Kidney epithelial cell (primary cell): ENCODE data around the gene TENM3. TPM values are rescaled to one million over a fixed set of nuclear protein-coding genes. Genes with fewer than 3 reads are reported as not detected.

Experiments used
- DNase-seq: peaks from one replicate; pipeline ENCODE4 v3.0.0-alpha.2; 2010; ENCODE audit warnings: low read depth
- H3K27me3 ChIP-seq: 2 replicates; pipeline ENCODE4 v1.6.0; 2011; ENCODE audit warnings: low read length; ENCODE audit not compliant: control insufficient read depth, insufficient read depth
- H3K36me3 ChIP-seq: 2 replicates; pipeline ENCODE4 v1.5.1; 2011; ENCODE audit warnings: low read length; ENCODE audit not compliant: control insufficient read depth, insufficient read depth
- H3K4me3 ChIP-seq: 2 replicates; pipeline ENCODE4 v1.5.1; 2011; ENCODE audit warnings: low read depth, mild to moderate bottlenecking, control low read depth, low read length
- CTCF ChIP-seq: IDR thresholded peaks from 2 replicates; pipeline ENCODE4 v1.5.1; 2011; ENCODE audit warnings: mild to moderate bottlenecking, moderate library complexity, low read length, control low read depth, inconsistent platforms; ENCODE audit not compliant: insufficient read depth, poor library complexity, severe bottlenecking
- total RNA-seq: library from RNA; depleted of rRNA; stranded (reverse); fragments of >200 nt; gene quantifications from 2 replicates; pipeline ENCODE4 v1.2.3, GENCODE V29; 2015

The TENM3 gene
- total RNA-seq, 1 donor from 2014 or later, result 11.2 TPM

- no peak for DNase-seq
- TF ChIP-seq CTCF, result no peak
- Histone ChIP-seq H3K36me3 (no peaks in the 10 kb centered on the region), H3K27me3 (no peaks in the 10 kb centered on the region), H3K4me3 (no peak overlapping the region)
Measured at GRCh38 chr4:182819751-182820150, 576.5 kb downstream of the TENM3 start.

- no peak for DNase-seq
- H3K27me3 ChIP-seq, result no peaks in the 10 kb centered on the region
- no peak overlapping the region for H3K4me3 ChIP-seq
- TF ChIP-seq CTCF, result no peak
- no peaks in the 10 kb centered on the region for H3K36me3 ChIP-seq
Measured at GRCh38 chr4:182822554-182822953, 579.4 kb downstream of the TENM3 start.

GRCh38 chr4:182823576-182823975 lies 580.4 kb downstream of the TENM3 start:
- TF ChIP-seq CTCF, result no peak
- no peak overlapping the region for H3K4me3 ChIP-seq
- H3K27me3 ChIP-seq, result no peaks in the 10 kb centered on the region
- no peaks in the 10 kb centered on the region for H3K36me3 ChIP-seq
- DNase-seq, result no peak

GRCh38 chr4:182825003-182825402 lies 581.8 kb downstream of the TENM3 start:
- Histone ChIP-seq H3K27me3 (no peaks in the 10 kb centered on the region), H3K36me3 (no peaks in the 10 kb centered on the region), H3K4me3 (no peak overlapping the region)
- no peak for DNase-seq
- TF ChIP-seq CTCF, result no peak

GRCh38 chr4:182825786-182826185 lies 582.6 kb downstream of the TENM3 start:
- Histone ChIP-seq H3K36me3 (no peaks in the 10 kb centered on the region), H3K4me3 (no peak overlapping the region), H3K27me3 (peaks cover 2% of the 10 kb centered on the region)
- TF ChIP-seq CTCF, result no peak
- DNase-seq, result no peak

GRCh38 chr4:182826391-182826790 lies 583.2 kb downstream of the TENM3 start:
- DNase-seq, result no peak
- Histone ChIP-seq H3K36me3 (no peaks in the 10 kb centered on the region), H3K4me3 (no peak overlapping the region), H3K27me3 (peaks cover 2% of the 10 kb centered on the region)
- TF ChIP-seq CTCF, result no peak
